DOHH2 (cell line): ENCODE measurements around the gene SYNJ2.

Experiments
- EZH2phosphoT487 ChIP-seq: fragments of 200-600 bp; sonication (generic); IDR thresholded peaks from 2 replicates; pipeline ENCODE4 v1.6.1; 2017; ENCODE audit warnings: borderline replicate concordance, mild to moderate bottlenecking, antibody characterized with exemption, low read length, moderate library complexity, mixed read lengths
- TF ChIP-seq, protein P1 (sequence below): fragments of 200-600 bp; sonication (generic); IDR thresholded peaks from one replicate; pipeline ENCODE4 v1.5.1; 2014; ENCODE audit warnings: antibody characterized with exemption, mild to moderate bottlenecking, low read depth, low read length; ENCODE audit not compliant: poor library complexity, severe bottlenecking

DNA sequence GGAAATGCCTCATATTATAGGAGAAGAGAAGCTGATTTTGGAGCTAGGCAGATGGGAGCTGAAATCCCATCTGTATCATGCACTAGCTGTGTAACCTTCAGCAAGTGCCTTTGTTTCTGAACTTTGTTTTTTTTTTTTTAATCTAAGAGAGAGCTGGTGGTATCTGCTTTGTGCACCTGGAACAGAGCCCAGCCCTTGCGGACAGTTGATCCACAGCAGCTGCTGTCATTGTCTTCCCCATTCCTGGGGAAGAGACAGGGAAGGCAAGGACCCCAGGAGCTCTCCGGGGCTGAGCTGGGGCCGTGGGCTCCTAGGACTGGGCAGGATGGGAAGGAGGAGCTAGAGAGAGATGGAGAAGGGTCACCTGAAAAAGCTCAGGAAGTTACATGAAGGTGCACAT is 92.1 kb downstream of the SYNJ2 start:
- TF ChIP-seq, protein P1, sequence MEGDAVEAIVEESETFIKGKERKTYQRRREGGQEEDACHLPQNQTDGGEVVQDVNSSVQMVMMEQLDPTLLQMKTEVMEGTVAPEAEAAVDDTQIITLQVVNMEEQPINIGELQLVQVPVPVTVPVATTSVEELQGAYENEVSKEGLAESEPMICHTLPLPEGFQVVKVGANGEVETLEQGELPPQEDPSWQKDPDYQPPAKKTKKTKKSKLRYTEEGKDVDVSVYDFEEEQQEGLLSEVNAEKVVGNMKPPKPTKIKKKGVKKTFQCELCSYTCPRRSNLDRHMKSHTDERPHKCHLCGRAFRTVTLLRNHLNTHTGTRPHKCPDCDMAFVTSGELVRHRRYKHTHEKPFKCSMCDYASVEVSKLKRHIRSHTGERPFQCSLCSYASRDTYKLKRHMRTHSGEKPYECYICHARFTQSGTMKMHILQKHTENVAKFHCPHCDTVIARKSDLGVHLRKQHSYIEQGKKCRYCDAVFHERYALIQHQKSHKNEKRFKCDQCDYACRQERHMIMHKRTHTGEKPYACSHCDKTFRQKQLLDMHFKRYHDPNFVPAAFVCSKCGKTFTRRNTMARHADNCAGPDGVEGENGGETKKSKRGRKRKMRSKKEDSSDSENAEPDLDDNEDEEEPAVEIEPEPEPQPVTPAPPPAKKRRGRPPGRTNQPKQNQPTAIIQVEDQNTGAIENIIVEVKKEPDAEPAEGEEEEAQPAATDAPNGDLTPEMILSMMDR: no peak
- TF ChIP-seq EZH2phosphoT487: no peak
